HG02840 (cell line): ENCODE data around the gene CHORDC1.
"Not testable (repeated sequence)": the region's sequence is repeated elsewhere in the genome, so short reads cannot be mapped to it uniquely, and the experiment has no call there.

Experiments used
- ATAC-seq: cut with Tn5 transposase; IDR thresholded peaks from one replicate; pipeline ENCODE4 v1.9.1; 2021; ENCODE audit warnings: mild to moderate bottlenecking, moderate library complexity, moderate number of reproducible peaks; ENCODE audit not compliant: unreplicated experiment, low FRiP score

CHORDC1 gene

GRCh38 chr11:90222459-90223247 is at the start of gene CHORDC1:
Gene CHORDC1, minus strand, starts transcription at chr11:90223049. Its CDS starts 95 bp downstream, at chr11:90222954.
- peak; percentile 96 for ATAC-seq

- ATAC-seq: no peak
Observed at GRCh38 chr11:90257158-90257525, 34.3 kb upstream of the CHORDC1 start.

GRCh38 chr11:90256404-90257157 is 33.7 kb upstream of the CHORDC1 start:
- no peak for ATAC-seq

GRCh38 chr11:90254065-90254464 is 31.2 kb upstream of the CHORDC1 start:
- ATAC-seq: no peak

- ATAC-seq: no peak
Observed at GRCh38 chr11:90252053-90252452, 29.2 kb upstream of the CHORDC1 start.

- ATAC-seq: no peak
Observed at GRCh38 chr11:90251599-90251998, 28.8 kb upstream of the CHORDC1 start.

GRCh38 chr11:90250970-90251369 is 28.1 kb upstream of the CHORDC1 start:
- no peak for ATAC-seq

- no peak for ATAC-seq
Observed at GRCh38 chr11:90246468-90246867, 23.6 kb upstream of the CHORDC1 start.

- ATAC-seq: no peak
Observed at GRCh38 chr11:90243534-90243933, 20.7 kb upstream of the CHORDC1 start.

- ATAC-seq: no peak
Observed at GRCh38 chr11:90242894-90243416, 20.1 kb upstream of the CHORDC1 start.

- no peak for ATAC-seq
Observed at GRCh38 chr11:90241414-90241813, 18.6 kb upstream of the CHORDC1 start.

GRCh38 chr11:90239967-90240636 is 17.3 kb upstream of the CHORDC1 start:
- ATAC-seq: not testable (repeated sequence)

GRCh38 chr11:90237004-90237403 is 14.2 kb upstream of the CHORDC1 start:
- ATAC-seq: no peak

GRCh38 chr11:90235526-90235925 is 12.7 kb upstream of the CHORDC1 start:
- no peak for ATAC-seq

GRCh38 chr11:90234977-90235376 is 12.1 kb upstream of the CHORDC1 start:
- no peak for ATAC-seq

- ATAC-seq: no peak
Observed at GRCh38 chr11:90229791-90230190, 6.9 kb upstream of the CHORDC1 start.

GRCh38 chr11:90228056-90228455 is 5.2 kb upstream of the CHORDC1 start:
- ATAC-seq: no peak

GRCh38 chr11:90223248-90223585 is 368 bp upstream of the CHORDC1 start:
- peak; percentile 50 for ATAC-seq

- no peak for ATAC-seq
Observed at GRCh38 chr11:90221803-90222458, 918 bp downstream of the CHORDC1 start.

GRCh38 chr11:90220391-90220790 is 2.5 kb downstream of the CHORDC1 start:
- ATAC-seq: no peak

GRCh38 chr11:90219438-90219837 is 3.4 kb downstream of the CHORDC1 start:
- no peak for ATAC-seq
